KG1 (cell line): ENCODE results near the gene EGFR.

Experiments
- DNase-seq: peaks from one replicate; lab custom pipeline; 2025; lab: John Stamatoyannopoulos, UW

Gene EGFR

DNA sequence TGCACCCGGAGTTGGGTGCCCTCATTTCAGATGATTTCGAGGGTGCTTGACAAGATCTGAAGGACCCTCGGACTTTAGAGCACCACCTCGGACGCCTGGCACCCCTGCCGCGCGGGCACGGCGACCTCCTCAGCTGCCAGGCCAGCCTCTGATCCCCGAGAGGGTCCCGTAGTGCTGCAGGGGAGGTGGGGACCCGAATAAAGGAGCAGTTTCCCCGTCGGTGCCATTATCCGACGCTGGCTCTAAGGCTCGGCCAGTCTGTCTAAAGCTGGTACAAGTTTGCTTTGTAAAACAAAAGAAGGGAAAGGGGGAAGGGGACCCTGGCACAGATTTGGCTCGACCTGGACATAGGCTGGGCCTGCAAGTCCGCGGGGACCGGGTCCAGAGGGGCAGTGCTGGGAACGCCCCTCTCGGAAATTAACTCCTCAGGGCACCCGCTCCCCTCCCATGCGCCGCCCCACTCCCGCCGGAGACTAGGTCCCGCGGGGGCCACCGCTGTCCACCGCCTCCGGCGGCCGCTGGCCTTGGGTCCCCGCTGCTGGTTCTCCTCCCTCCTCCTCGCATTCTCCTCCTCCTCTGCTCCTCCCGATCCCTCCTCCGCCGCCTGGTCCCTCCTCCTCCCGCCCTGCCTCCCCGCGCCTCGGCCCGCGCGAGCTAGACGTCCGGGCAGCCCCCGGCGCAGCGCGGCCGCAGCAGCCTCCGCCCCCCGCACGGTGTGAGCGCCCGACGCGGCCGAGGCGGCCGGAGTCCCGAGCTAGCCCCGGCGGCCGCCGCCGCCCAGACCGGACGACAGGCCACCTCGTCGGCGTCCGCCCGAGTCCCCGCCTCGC, at the start of gene EGFR:
TSS of gene EGFR (plus strand) at position 657 of the 830 bp plus-strand sequence. CDS start 261 bp downstream, outside the sequence.
- DNase-seq = no peak

DNA sequence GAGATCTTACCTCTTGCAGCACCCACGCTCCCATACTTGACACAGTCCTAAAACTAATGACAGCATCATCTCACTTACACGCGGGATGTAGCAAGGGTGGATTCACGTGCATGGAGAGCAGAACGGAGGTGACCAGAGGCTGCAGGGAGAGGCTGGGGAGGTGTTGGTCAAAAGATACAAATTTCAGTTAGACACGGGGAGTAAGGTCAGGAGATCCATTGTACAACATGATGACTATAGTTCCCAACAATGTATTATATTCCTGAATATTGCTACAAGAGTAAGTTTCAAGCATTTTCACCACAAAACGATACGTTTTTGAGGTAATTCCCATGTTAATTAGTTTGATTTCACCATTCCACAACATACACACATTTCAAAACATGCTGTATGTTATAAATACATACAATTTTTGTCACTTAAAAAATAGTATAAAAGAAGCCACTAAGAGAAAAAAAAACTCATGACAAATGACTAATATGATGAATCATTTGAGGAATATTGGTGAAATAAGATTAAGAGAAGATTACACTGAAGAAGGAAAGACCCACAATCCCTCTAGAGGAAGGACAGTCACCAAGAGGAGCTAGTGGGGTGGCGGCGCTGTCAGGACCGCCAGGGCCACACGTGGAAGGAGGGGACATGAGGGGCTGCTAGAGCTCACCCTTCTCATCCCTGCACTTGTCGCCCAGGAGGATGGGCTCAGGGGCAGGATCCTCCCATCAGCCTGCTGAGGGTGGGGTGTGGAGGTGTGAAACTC, 49.4 kb upstream of the EGFR start:
- DNase-seq = no peak

GRCh38 chr7:54972733-54973294, 46.0 kb upstream of the EGFR start:
- no peak for DNase-seq

DNA sequence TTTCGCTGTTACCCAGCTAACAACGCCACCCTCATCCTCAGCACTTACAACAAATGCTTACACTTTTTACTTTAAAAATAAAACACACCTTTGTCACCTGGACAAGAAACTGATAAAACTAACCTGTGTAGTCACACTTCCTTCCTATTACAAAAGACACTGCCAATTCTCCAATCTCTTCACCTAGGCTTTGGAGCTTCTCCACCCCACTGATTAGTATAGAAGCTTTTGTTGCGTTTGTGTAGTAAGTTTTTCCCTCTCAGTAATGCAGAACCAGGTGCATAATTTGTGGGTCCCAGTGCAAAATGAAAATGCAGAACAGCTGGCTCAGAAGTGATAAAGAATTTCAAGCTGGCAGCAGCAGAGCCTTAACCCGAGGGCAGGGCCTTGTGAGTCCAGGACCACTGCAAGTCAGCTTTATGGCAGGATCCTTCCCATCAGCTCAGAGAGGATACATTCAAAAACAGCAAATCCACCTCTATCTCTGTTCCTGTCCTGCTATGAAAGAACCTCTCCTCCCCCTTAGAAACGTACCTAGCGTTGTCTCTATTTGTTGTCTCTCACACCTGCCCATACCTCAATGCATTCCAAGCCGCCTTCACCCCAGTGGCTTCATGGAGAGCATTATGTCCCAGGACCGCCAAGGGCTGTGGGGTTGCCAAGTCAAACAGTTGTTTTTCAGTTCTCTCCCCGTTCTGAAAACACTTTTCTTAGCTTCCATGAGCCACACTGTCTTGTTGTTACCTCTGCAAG, 40.3 kb upstream of the EGFR start:
- DNase-seq = no peak

DNA sequence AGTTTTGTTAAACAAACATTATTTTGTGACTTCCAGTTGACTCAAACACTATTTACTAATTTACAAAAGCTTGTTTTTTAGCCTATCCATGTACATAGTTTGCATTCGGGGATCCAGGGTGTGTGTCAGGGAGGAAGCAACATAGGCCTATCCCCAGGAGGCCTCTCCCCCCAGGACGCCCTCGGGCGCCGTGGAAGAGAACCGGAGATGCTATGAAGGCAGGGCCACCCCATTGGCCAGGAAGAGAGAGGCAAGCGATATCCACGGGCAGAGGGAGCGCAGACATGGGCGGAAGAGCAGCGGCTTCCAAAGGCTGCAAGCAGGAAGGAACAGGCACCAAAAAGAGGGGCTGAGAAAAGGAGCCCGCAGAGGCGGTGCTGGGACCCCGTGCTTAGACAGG, 38.3 kb upstream of the EGFR start:
- DNase-seq = no peak

GRCh38 chr7:54981913-54982312, 36.9 kb upstream of the EGFR start:
- no peak for DNase-seq

- no peak for DNase-seq
These were observed 33.1 kb upstream of the EGFR start for GRCh38 chr7:54985426-54986330.

DNA sequence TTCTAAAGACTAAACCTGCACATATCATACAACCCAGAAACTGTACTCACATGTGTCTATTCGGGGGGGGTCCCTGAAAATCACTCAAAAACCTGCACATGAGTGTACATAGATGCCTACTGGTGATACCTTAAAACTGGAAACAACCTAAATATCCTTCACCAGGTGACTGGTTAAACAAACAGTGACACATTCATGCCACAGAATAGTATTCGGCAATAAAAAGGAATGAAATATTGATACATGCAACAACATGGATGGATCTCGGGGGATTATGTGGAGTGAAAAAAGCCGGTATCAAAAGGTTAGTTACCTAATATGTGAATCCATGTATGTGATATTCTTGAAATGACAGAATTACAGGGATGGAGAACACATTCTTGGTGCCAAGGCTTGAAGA, 32.1 kb upstream of the EGFR start:
- no peak for DNase-seq

DNA sequence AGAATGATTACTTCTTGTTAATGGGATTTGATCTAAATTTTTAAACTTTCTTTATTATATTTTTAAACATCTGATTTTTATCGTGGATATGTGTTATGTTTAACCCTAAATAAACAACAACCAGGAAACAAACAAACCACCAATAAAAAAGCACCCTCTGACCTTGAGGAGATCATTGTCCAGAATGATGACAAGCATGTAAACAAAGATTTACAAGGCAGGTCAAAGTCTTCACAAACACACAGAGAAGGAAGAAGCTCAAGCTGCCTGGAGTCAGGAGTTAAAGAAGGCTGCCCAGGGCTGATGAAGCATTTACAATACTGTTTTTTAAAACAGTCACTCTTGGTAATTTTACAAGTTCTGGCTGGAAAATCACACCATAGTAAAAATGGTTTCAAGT, 31.0 kb upstream of the EGFR start:
- DNase-seq = no peak

- DNase-seq = no peak
These were observed 30.3 kb upstream of the EGFR start for GRCh38 chr7:54988516-54988915.

DNA sequence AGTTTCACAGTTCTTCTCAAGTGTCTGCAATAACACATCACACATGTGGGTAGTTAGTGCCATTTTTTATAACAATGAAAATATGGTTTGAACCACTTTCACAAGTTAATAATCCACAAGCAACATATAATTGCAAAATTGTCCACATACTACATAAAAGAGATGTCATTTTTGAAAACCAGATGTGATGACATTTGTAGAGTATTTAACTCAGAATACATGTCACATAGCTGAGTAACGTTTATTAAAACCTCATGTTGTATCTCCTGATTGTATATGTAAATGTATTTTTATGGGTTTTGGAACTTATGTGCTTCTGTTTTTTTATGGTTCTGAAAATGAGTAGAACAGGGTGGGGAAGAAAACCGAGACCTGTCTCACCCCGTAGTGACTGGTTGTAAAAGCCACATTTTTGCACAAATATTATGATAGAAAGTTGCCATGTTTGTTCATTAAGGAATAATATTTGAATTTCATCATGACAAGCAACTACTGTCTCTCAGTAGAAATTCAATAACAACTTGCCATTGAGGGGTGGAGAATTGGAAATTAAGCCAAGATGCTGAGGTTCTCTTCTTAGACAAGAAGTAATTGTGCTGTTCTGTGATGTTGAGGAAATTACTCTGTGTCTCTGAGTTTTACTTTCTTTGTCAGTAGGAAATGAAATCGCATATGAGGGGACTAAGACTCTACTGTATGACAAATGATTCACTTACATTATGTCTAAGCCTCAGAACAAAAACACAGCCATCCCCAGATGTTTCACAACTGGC, 29.2 kb upstream of the EGFR start:
- DNase-seq = no peak

GRCh38 chr7:54991341-54991740, 27.5 kb upstream of the EGFR start:
- DNase-seq = no peak

- no peak for DNase-seq
These were observed 25.8 kb upstream of the EGFR start for GRCh38 chr7:54992871-54993475.

DNA sequence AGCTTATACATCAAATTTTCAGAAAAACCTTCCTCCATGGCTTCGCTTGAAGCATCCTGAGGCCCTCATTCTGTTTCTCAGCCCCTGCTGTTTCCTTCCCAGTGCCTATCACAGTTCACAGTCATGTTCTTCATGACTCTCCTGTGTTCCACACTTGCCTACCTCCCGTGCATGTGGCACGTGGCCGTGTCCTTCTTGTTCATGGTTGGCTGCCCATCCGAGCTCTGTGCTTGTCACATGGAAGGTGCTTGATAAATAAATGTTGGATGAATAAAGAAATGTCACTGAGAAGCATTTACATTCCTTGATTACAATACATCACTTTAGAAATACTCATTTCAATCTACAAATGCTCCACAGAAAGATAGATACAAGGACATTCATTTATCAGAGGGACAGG, 23.7 kb upstream of the EGFR start:
- no peak for DNase-seq

- DNase-seq = no peak
These were observed 23.0 kb upstream of the EGFR start for GRCh38 chr7:54995610-54996363.

- no peak for DNase-seq
These were observed 22.4 kb upstream of the EGFR start for GRCh38 chr7:54996391-54996790.

- DNase-seq = no peak
These were observed 14.2 kb upstream of the EGFR start for GRCh38 chr7:55004579-55004978.

- DNase-seq = no peak
These were observed 13.5 kb upstream of the EGFR start for GRCh38 chr7:55005241-55005851.

- DNase-seq = no peak
These were observed 12.3 kb upstream of the EGFR start for GRCh38 chr7:55006499-55006898.
